ENCODE data around the gene PBX3. TPM values are rescaled to one million over a fixed set of nuclear protein-coding genes. Genes with fewer than 3 reads are reported as not detected.

PBX3 gene
- polyA plus RNA-seq, 1 donor (not counting 4 experiments of a cell fraction or from before 2014, with no cell fraction given): 26.3 TPM

DNA sequence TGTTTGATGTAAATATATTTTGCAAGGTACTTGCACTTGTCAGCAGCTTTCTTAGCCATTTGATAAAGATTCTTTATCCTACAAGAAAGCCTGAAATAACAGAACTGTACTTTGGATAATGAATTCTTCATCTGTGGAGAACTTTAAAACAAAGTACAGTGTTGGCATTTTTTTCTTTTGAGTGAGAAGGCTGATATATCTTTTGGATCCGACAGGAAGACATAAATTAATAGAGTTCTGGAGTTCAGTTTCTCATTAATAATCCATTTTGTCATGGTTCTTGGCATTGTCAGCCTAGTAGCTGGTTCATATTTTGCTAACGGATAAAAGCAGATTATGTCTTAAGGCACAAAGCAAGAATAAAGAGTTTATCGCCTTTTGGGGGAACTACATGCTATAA lies 17.0 kb downstream of the PBX3 start:
- dilution Hi-C loops (cut with MboI; ENCODE audit: extremely low pct_ligation_motif_present, low sequenced_read_pairs): no loop called here
- no peaks in the 10 kb centered on the region for H3K27me3 ChIP-seq (ENCODE audit: control insufficient read depth, extremely low read depth, insufficient read depth, low read length)
- no peak overlapping the region for H3K9ac ChIP-seq (ENCODE audit: control insufficient read depth, extremely low read depth, insufficient read depth, low read length)
- DNase-seq (ENCODE audit: low read depth, low spot score) (no peak), FAIRE-seq (no peak)
- no peaks in the 10 kb centered on the region for H3K36me3 ChIP-seq (ENCODE audit: control insufficient read depth in 2 of 2, extremely low read depth in 1 of 2, insufficient read depth in 2 of 2, low read length in 2 of 2)
- TF ChIP-seq EZH2 (IDR thresholded peaks at IDR 0.05; ENCODE audit: low read length): no peak
- TF ChIP-seq, protein P1, sequence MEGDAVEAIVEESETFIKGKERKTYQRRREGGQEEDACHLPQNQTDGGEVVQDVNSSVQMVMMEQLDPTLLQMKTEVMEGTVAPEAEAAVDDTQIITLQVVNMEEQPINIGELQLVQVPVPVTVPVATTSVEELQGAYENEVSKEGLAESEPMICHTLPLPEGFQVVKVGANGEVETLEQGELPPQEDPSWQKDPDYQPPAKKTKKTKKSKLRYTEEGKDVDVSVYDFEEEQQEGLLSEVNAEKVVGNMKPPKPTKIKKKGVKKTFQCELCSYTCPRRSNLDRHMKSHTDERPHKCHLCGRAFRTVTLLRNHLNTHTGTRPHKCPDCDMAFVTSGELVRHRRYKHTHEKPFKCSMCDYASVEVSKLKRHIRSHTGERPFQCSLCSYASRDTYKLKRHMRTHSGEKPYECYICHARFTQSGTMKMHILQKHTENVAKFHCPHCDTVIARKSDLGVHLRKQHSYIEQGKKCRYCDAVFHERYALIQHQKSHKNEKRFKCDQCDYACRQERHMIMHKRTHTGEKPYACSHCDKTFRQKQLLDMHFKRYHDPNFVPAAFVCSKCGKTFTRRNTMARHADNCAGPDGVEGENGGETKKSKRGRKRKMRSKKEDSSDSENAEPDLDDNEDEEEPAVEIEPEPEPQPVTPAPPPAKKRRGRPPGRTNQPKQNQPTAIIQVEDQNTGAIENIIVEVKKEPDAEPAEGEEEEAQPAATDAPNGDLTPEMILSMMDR (optimal IDR thresholded peaks at IDR 0.05 in 1 of 3, IDR thresholded peaks at IDR 0.05 in 1 of 3, conservative IDR thresholded peaks at IDR 0.05 in 1 of 3; ENCODE audit: extremely low read depth in 1 of 3, insufficient read depth in 2 of 3, low read length in 3 of 3): no peak
- no peaks in the 10 kb centered on the region for H3K9me3 ChIP-seq (ENCODE audit: control insufficient read depth, low read depth, low read length)
- no peaks in the 10 kb centered on the region for H3K9me1 ChIP-seq (ENCODE audit: control insufficient read depth, extremely low read depth, insufficient read depth, low read length)
- peaks cover 13% of the 10 kb centered on the region for H3K4me1 ChIP-seq (ENCODE audit: control insufficient read depth, extremely low read depth, insufficient read depth, low read length)
- H3K4me2 ChIP-seq (ENCODE audit: control insufficient read depth, extremely low read depth, insufficient read depth, low read depth, low read length): no peak overlapping the region
- H2AFZ ChIP-seq (ENCODE audit: control insufficient read depth, low read length): no peak overlapping the region
- H3K79me2 ChIP-seq (ENCODE audit: control insufficient read depth, insufficient read depth, low read length): peaks cover 59% of the 10 kb centered on the region
- H3K4me3 ChIP-seq (ENCODE audit: control insufficient read depth in 2 of 3, extremely low read depth in 1 of 3, insufficient read depth in 2 of 3, low read depth in 1 of 3, low read length in 3 of 3): no peak overlapping the region
- H4K20me1 ChIP-seq (ENCODE audit: control insufficient read depth, extremely low read depth, insufficient read depth, low read length): no peaks in the 10 kb centered on the region
- H3K27ac ChIP-seq (ENCODE audit: control insufficient read depth, insufficient read depth, low read length): no peak overlapping the region

DNA sequence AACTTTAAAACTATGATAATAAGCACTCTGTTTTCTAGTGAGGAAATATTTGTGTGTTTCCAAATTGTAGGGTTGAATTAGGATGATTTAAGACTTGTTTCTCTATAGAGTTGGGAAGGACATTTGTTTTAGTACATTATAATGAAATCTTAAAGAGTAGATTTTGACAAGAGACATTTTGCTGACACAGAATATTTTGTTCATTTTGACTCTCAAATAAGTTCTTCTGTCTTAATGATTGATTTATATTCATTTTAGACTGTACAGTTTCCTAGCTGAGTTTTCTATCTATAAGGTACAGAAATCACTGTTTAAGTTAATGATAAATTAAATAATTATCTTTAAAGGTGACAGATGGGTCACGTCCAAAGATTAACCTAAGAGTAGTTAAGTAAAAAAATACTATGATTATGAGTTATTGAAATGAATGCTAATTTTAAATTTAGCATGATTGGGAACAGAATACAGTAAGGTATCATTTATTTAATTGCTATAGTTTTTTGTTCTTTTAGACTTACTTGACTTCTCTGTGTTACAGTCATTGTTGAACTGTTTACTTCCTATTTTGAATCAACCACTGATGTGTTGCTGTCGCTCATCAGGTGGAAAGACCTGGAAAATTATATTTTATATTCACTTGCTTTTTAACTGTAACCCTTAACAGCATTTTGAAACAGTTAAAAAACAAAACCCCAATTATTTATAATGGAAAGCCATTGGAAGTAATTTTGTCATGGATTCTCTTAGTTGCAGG lies 19.5 kb downstream of the PBX3 start:
- H3K9me3 ChIP-seq (ENCODE audit: control insufficient read depth, low read depth, low read length): no peaks in the 10 kb centered on the region
- H3K4me1 ChIP-seq (ENCODE audit: control insufficient read depth, extremely low read depth, insufficient read depth, low read length): peaks cover 13% of the 10 kb centered on the region
- no peak overlapping the region for H3K9ac ChIP-seq (ENCODE audit: control insufficient read depth, extremely low read depth, insufficient read depth, low read length)
- H3K27ac ChIP-seq (ENCODE audit: control insufficient read depth, insufficient read depth, low read length): no peak overlapping the region
- no peaks in the 10 kb centered on the region for H3K9me1 ChIP-seq (ENCODE audit: control insufficient read depth, extremely low read depth, insufficient read depth, low read length)
- dilution Hi-C loops (cut with MboI; ENCODE audit: extremely low pct_ligation_motif_present, low sequenced_read_pairs): no loop called here
- DNase-seq (ENCODE audit: low read depth, low spot score): no peak
- no peak overlapping the region for H3K4me3 ChIP-seq (ENCODE audit: control insufficient read depth in 2 of 3, extremely low read depth in 1 of 3, insufficient read depth in 2 of 3, low read depth in 1 of 3, low read length in 3 of 3)
- no peaks in the 10 kb centered on the region for H3K36me3 ChIP-seq (ENCODE audit: control insufficient read depth in 2 of 2, extremely low read depth in 1 of 2, insufficient read depth in 2 of 2, low read length in 2 of 2)
- no peak overlapping the region for H3K4me2 ChIP-seq (ENCODE audit: control insufficient read depth, extremely low read depth, insufficient read depth, low read depth, low read length)
- no peak for TF ChIP-seq EZH2 (IDR thresholded peaks at IDR 0.05; ENCODE audit: low read length)
- TF ChIP-seq, protein P1 (optimal IDR thresholded peaks at IDR 0.05 in 1 of 3, IDR thresholded peaks at IDR 0.05 in 1 of 3, conservative IDR thresholded peaks at IDR 0.05 in 1 of 3; ENCODE audit: extremely low read depth in 1 of 3, insufficient read depth in 2 of 3, low read length in 3 of 3): no peak
- H2AFZ ChIP-seq (ENCODE audit: control insufficient read depth, low read length): no peak overlapping the region
- no peaks in the 10 kb centered on the region for H4K20me1 ChIP-seq (ENCODE audit: control insufficient read depth, extremely low read depth, insufficient read depth, low read length)
- no peaks in the 10 kb centered on the region for H3K27me3 ChIP-seq (ENCODE audit: control insufficient read depth, extremely low read depth, insufficient read depth, low read length)
- no peak for FAIRE-seq
- peaks cover 48% of the 10 kb centered on the region for H3K79me2 ChIP-seq (ENCODE audit: control insufficient read depth, insufficient read depth, low read length)
